Measurements from ENCODE around the gene MRPL21.

DNA sequence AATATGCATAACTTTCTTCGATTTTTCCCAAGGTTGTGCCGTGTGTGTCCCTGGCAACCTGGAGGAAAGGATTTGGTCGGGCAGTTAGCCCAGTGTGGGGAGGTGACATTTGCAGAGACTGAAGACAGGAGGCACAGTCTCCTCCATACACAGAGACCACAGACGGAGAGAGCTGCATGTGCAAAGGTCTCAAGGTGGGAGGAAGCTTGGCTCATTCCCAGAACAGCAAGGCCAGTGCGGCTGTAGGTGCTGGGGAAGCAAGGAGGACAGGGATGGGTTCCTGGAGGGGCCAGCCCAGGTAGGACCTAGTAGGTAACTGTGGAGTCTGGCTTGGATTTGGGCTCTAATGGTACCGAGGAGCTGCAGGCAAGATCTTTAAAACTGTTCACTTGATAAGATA is 41.2 kb downstream of the MRPL21 start:
- TF ChIP-seq POLR2A (IDR thresholded peaks at IDR 0.05; ENCODE audit: low read depth, low read length) (no peak), TAF1 (IDR thresholded peaks at IDR 0.05; ENCODE audit: borderline replicate concordance, low read depth, low read length) (no peak)

Data from GM12892 (cell line).